ENCODE measurements around the gene FPGS.

FPGS gene

GRCh38 chr9:127788337-127789011, 14.2 kb upstream of the FPGS start:
- DNase-seq (ENCODE audit: low spot score): no peak

GRCh38 chr9:127789179-127789578, 13.5 kb upstream of the FPGS start:
- no peak for DNase-seq (ENCODE audit: low spot score)

- DNase-seq (ENCODE audit: low spot score): no peak
Observed at GRCh38 chr9:127790094-127790855, 12.4 kb upstream of the FPGS start.

DNA sequence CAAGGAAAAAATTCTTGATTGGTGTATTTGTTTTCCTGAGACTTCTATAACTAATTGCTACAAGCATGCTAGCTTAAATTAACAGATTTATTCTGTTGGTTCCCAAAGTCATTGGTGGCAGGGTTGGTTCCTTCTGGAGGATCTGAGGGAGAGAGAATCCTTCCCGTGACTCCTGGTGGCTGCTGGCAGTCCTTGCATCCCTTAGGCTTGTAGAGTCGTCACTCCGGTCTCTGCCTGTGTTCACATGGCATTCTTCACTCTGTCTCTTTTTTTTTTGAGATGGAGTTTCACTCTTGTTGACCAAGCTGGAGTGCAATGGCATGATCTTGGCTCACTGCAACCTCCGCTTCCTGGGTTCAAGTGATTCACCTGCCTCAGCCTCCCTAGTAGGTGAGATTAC, 11.6 kb upstream of the FPGS start:
- no peak for DNase-seq (ENCODE audit: low spot score)

DNA sequence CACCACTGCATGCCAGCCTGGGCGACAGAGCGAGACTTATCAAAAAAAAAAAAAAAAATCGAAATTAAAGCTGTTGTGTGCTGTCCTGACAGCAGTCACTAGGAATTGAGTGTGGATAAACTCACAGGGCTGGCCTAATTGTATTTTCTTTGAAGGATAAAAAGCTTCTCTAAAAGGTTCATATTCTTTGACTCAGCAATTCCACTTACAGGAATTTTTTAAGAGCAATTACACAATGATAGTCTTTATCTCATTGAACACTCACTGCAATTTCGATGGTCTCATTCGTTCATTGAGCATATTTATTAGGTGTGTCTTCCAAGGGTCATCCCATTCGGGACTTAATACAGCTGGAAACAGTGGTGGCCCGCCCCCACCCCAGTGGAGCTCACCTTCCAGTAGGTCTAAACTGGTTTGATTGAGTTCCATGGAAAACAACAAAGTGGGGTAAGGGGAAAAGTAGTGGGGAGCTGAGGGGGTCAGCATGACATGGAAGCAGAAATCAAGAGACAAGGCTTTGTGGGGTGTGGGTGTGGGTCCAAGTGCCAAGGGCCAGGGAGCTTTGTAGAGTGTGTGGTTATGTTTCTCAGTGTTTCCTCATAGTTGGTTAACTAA, 10.2 kb upstream of the FPGS start:
- DNase-seq (ENCODE audit: low spot score): no peak

DNA sequence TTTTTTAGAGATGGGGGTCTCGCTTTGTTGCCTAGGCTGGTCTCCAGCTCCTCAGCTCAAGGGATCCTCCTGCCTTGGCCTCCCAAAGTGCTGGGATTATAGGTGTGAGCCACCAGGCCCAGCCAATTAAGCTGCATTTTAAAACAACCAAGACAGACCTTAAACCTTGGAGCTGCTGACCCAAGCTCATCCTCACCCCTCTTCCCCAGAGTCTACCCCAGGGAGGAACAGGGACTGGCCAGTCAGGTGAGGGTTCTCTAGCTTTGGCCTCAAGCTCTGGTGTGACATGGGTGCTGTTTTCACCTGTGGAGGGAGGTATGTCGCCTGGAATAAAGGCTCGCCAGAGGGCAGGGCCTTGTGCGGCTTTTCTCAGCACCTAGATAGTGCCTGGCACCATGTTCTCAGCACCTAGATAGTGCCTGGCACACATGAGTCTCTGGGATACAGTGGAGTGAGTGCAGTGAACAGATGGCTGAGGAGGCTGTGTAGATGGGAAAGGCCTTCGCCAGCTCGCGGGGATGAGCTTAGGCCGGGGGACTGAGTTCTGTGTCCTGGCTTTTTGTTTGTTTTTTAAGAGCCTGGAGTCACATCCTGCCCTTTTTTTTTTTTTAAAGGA, 9.5 kb upstream of the FPGS start:
- no peak for DNase-seq (ENCODE audit: low spot score)

DNA sequence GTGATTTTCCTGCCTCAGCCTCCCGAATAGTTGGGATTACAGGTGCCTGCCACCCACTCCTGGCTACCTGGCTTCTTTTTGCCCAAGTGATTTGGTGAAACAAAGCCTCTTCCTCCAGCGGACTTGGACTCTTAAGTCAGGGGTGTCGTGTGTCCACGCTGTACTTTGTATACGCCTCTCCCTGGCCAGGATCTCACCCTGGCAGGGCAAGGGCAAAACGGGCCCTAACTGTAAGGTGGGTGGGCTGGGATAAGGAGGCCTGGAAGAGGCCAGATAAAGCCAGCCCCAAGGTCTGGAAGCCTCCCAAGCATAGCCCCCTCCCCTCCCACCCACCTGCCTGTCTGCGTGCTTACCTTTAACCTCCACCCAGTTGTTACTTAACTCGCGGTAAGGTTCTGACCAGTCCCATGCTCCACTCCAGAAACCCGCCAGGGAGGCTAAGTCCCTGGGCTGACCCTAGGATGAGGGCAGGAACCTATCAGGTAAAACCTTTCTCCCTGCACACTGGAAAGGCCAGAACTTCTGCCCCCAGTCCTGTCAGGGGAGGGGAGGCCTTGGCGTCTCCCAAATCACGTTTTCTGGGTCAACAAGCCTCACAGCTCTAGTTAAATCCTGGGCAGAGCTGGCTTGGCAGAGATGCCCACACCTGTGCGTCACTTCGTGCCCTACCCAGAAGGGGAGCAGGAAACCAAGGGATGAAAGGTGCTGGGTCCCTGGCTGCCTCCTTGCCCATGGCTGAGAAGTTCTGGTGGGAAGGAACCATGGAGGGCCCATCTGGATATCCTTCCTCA, 8.5 kb upstream of the FPGS start:
- no peak for DNase-seq (ENCODE audit: low spot score)

DNA sequence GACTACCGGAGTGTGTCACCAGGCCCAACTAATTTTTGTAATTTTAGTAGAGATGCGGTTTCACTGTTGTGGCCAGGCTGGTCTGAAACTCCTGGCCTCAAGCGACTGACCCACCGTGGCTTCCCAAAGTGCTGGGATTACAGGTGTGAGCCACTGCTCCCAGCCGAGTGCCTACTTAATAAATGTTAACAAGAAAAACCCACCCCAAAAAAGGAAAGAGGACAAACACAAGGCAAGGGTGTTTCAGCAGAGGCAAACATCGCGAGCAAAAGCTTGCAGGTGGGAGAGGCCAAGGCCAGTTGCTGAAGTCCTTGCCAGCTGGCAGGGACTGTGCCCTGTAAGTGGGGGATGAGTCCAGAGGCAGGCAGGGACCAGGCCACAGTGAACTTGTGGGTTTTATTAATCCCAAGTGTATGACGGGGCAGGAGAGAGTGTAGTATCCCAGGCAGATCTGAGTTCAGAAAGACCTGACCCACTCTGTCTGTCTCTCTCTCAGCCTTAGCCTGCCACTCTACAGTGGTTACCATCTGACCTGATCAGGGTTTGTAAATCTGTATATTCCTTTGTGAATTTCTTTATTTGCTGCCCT, 6.4 kb upstream of the FPGS start:
- DNase-seq (ENCODE audit: low spot score): no peak

GRCh38 chr9:127796852-127797370, 5.8 kb upstream of the FPGS start:
- no peak for DNase-seq (ENCODE audit: low spot score)

GRCh38 chr9:127801955-127802575, 617 bp upstream of the FPGS start:
- DNase-seq (ENCODE audit: low spot score): no peak

DNA sequence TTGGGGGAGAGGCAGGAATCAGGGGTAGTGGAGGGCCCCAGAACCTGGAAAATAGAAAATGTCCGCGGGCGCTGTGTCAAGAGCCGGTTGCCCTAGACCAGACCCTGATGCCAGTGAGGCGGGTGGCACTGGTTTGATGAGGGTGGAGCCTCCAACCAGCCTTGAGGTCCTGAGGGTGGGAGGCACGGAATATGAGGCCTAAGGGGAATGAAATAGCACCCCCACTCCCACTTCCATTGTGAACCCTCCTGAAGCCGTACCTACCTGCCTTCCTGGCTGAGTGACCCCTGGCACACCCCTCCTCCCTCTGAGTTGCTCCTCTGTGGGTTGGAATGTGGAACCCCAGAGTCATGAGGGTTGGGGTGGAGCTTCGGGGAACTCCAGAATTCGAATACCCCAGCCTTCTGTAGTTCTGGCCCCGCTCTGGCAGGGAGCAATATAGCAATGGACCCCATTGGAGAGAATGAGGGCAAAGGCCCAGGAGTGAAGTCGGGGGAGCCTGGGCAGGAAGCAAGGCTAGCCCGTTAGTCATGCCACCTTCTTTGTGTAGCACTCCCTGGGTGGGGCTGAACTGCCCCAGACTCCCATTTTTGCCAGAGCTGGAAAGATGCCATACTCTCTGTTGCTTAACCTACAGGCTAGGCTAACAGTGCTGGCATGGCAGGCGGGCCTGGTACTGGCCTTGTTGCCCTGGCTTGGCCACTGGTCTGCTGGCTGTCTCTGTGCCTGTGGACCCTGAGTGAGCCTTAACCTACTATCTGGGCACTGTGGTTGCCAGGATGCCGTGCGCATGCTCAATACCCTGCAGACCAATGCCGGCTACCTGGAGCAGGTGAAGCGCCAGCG, 1.0 kb downstream of the FPGS start:
- no peak for DNase-seq (ENCODE audit: low spot score)

DNA sequence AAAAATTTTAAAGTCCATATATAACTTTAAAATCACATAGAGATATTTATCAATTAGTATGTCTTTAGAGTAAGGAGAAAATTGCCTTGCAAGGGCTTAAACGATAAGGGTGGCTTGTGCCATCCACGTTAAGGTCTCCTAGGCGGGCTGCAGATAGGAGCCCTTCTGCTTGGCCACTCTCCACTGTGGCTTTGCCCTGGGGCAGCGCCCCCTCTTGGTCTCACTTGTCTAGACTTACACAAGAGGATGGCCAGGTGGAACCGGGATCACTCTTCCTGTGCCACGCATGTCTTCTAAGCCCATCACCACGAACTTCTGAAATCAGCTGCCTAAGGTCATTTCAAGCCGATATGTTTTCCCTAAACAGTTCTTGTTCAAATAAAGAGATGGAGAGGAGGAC, 2.9 kb downstream of the FPGS start:
- DNase-seq (ENCODE audit: low spot score): no peak

GRCh38 chr9:127806871-127807270, 4.2 kb downstream of the FPGS start:
- no peak for DNase-seq (ENCODE audit: low spot score)

GRCh38 chr9:127808347-127809001, 5.8 kb downstream of the FPGS start:
- DNase-seq (ENCODE audit: low spot score): no peak

GRCh38 chr9:127809002-127809539, 6.4 kb downstream of the FPGS start:
- no peak for DNase-seq (ENCODE audit: low spot score)

- no peak for DNase-seq (ENCODE audit: low spot score)
Observed at GRCh38 chr9:127809540-127810377, 7.1 kb downstream of the FPGS start.

DNA sequence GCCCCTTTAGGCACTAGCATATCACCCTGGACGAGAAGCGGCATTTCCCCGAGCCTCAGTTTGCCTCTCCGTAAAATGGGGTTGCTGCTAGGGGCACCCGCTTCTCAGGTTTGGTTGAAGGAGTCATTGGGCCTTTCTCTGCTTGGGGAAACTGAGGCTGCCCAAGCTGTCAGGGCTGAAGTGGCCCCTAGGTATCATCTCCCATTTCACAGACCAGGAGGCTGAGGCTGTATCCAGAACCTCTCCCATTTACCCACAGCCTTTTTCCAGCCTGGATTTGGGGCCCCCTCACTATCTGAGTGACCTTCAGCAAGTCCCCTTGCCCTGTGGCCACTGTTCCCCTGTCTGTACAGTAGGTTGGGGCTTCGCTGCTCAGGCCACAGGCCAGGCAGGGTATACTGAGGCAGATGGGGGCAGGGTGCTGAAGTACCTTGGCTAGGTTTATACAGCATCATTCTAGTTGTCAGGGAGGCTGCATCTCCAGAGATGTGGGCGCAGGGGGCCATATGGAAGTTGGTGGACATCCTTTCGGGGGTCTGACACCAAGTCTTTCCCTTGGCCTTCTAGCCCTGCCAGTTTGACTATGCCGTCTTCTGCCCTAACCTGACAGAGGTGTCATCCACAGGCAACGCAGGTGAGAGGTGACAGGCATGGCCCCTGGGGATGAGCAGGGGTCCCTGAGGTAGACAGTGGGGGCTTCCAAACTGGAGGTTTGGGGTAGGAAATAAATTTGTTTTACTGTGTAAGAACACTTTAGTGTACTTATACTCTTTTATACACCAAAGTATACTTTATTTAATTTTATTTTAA, 7.9 kb downstream of the FPGS start:
- no peak for DNase-seq (ENCODE audit: low spot score)
